ENCODE results near the gene ARGFX.

DNA sequence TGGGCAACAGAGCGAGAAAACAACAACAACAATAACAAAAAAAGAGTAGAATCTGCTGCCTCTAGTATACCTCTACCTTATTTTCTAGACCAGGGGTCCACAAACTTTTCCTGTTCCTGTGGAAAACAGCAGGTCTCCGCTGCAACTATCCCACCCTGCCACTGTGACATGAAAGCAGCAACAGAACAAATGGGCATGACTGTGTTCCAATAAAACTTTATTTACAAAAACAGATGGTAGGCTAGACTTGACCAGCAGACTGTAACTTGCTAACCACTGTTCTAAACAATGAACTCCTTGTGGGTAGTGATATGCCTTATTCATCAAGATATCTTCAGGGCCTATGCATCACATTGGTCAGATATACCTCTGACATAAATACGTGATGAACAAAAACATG lies 47.2 kb upstream of the ARGFX start:
- TF ChIP-seq RARB (CRISPR knock-in tag; IDR thresholded peaks at IDR 0.05) (no peak), TOX (CRISPR knock-in tag; IDR thresholded peaks at IDR 0.05; ENCODE audit: borderline replicate concordance) (no peak), ESRRG (CRISPR knock-in tag; IDR thresholded peaks at IDR 0.05) (no peak), OSR1 (CRISPR knock-in tag; IDR thresholded peaks at IDR 0.05) (no peak), ZNF70 (CRISPR knock-in tag; IDR thresholded peaks at IDR 0.05) (no peak), TCF4 (CRISPR knock-in tag; IDR thresholded peaks at IDR 0.05; ENCODE audit: borderline replicate concordance) (no peak), CSDC2 (CRISPR knock-in tag; IDR thresholded peaks at IDR 0.05) (no peak), ZFP30 (CRISPR knock-in tag; IDR thresholded peaks at IDR 0.05) (no peak), ZNF8 (CRISPR knock-in tag; IDR thresholded peaks at IDR 0.05) (no peak)
- TF ChIP-seq, protein P1, sequence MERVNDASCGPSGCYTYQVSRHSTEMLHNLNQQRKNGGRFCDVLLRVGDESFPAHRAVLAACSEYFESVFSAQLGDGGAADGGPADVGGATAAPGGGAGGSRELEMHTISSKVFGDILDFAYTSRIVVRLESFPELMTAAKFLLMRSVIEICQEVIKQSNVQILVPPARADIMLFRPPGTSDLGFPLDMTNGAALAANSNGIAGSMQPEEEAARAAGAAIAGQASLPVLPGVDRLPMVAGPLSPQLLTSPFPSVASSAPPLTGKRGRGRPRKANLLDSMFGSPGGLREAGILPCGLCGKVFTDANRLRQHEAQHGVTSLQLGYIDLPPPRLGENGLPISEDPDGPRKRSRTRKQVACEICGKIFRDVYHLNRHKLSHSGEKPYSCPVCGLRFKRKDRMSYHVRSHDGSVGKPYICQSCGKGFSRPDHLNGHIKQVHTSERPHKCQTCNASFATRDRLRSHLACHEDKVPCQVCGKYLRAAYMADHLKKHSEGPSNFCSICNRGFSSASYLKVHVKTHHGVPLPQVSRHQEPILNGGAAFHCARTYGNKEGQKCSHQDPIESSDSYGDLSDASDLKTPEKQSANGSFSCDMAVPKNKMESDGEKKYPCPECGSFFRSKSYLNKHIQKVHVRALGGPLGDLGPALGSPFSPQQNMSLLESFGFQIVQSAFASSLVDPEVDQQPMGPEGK (CRISPR knock-in tag; IDR thresholded peaks at IDR 0.05; ENCODE audit: borderline replicate concordance), result no peak

Measured in SK-N-SH treated with all-trans-retinoic acid at 6 μM for 48 hours (cell line).